Sigmoid colon (tissue), 7 donors: ENCODE data around the gene CACHD1. TPM values are rescaled to one million over a fixed set of nuclear protein-coding genes. Genes with fewer than 3 reads are reported as not detected.

Experiments
- DNase-seq: peaks from one replicate; pipeline ENCODE4 v3.0.0-alpha.2; 2019
- H3K27ac ChIP-seq, 4 donors: fragments of 200-600 bp; sonication (generic); one replicate each; pipeline ENCODE4 v1.5.1; 2016 to 2019; ENCODE audit warnings: mild to moderate bottlenecking in 1 of 4
- H3K27me3 ChIP-seq, 3 donors: fragments of 200-600 bp; sonication (generic); one replicate each; pipeline ENCODE4 v1.5.1; 2019; ENCODE audit warnings: mild to moderate bottlenecking in 1 of 3
- H3K36me3 ChIP-seq, 4 donors: fragments of 200-600 bp; sonication (generic); one replicate each; pipeline ENCODE4 v1.5.1; 2016 to 2019
- H3K4me1 ChIP-seq, 4 donors: fragments of 200-600 bp; sonication (generic); one replicate each; pipeline ENCODE4 v1.5.1; 2017 to 2019
- H3K4me3 ChIP-seq, 4 donors: fragments of 200-600 bp; sonication (generic); one replicate each; pipeline ENCODE4 v1.5.1; 2017 to 2019; ENCODE audit warnings: mild to moderate bottlenecking in 2 of 4, moderate library complexity in 1 of 4
- H3K9me3 ChIP-seq, 4 donors: fragments of 200-600 bp in 3 of 4; sonication (generic) in 3 of 4; one replicate each; pipeline versions ENCODE4 v1.5.1 to v1.6.1; 2013 to 2019
- EP300 ChIP-seq, 4 donors: sonication (generic); formaldehyde crosslinking; IDR thresholded peaks; one replicate each; pipeline ENCODE4 v1.6.1; 2017; ENCODE audit warnings: antibody characterized with exemption in 4 of 4
- POLR2A ChIP-seq, 2 donors: fragments of 450-650 bp; IDR thresholded peaks; one replicate each; pipeline ENCODE4 v1.6.1; 2016; ENCODE audit warnings: antibody characterized with exemption in 2 of 2, mild to moderate bottlenecking in 2 of 2, moderate library complexity in 2 of 2
- POLR2AphosphoS5 ChIP-seq, 4 donors: sonication (generic); formaldehyde crosslinking; IDR thresholded peaks; one replicate each; pipeline ENCODE4 v1.6.1; 2017; ENCODE audit warnings: antibody characterized with exemption in 4 of 4
- WGBS, 2 donors: extraction: QIAGEN DNeasy Blood & Tissue Kit; methylation state at CpG; one replicate each; pipeline ENCODE4 v1.1.7; 2013; 5-methylcytosine and 5-hydroxymethylcytosine counted together
- intact Hi-C: fragments of 100-400 bp; cut with DNase I; formaldehyde crosslinking; loops from one replicate; pipeline ENCODE4 v1.15.1; 2023
- polyA plus RNA-seq, 3 donors: library from polyadenylated mRNA; stranded (reverse); fragments of 200-250 nt; gene quantifications; one replicate each; pipeline ENCODE4 v1.2.3, GENCODE V29; 2013
- total RNA-seq, 4 donors: library from RNA; depleted of rRNA; stranded (reverse); fragments of >200 nt; gene quantifications; one replicate each; pipeline ENCODE4 v1.1.0, GENCODE V29; 2016
- TF ChIP-seq, protein P1 (sequence below), 4 experiments: fragments of 450-650 bp in 3 of 4; fragments of 200-600 bp in 1 of 4; IDR thresholded peaks; one replicate each; pipeline ENCODE4 v1.5.1; 2016 to 2019; ENCODE audit warnings: antibody characterized with exemption in 4 of 4, mild to moderate bottlenecking in 3 of 4, moderate library complexity in 2 of 4
- donor health status: healthy with polysubstance abuse.
- donor health status: Bipolar disorder and iron deficiency.
- donor health status: healthy.

CACHD1 gene
- total and polyA plus RNA-seq, 7 donors = 0.23 to 7.1 (median 3.7) TPM

DNA sequence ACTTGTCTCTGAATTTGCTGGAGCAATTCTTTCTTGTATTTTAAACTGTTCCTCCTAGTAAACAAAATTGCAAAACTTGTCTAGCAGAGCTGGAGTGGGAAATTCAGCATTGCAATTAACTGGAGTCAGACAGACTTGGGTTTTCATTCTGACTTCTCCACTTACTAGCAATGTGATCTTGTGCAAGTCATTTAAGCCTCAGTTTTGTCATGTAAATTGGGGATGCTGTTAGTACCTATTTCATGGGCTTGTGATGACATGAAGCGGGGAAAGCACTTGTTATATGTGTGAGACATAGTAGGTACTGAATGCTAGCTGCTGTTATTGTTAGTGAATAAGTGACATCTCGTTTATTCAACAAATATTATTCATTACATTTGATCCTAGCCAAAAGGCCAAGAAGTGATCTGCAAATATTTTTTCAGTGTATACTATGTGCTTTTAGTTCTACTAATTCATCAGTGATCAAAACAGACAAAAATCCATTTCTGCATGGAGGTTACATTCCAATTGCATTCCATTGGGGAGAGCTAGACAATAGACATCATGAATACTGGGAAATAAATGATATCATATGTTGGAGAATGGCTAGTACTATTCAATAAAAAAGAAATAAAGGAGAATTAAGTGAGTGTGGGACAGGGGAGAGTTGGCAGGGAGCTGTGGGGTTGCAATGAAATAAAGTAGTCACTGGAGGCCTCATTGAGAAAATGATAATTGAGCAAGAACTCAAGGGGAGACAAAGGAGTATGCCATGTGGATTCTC, 47.1 kb downstream of the CACHD1 start:
- H3K27ac ChIP-seq = no peak overlapping the region
- H3K9me3 ChIP-seq = no peaks in the 10 kb centered on the region
- intact Hi-C loops = no loop called here
- H3K4me3 ChIP-seq = no peak overlapping the region
- H3K4me1 ChIP-seq = peaks cover 0 to 76% (median 63%) of the 10 kb centered on the region in 4 donors
- TF ChIP-seq EP300 (IDR thresholded peaks at IDR 0.05) = no peak
- TF ChIP-seq POLR2A (IDR thresholded peaks at IDR 0.05) = no peak
- TF ChIP-seq, protein P1, sequence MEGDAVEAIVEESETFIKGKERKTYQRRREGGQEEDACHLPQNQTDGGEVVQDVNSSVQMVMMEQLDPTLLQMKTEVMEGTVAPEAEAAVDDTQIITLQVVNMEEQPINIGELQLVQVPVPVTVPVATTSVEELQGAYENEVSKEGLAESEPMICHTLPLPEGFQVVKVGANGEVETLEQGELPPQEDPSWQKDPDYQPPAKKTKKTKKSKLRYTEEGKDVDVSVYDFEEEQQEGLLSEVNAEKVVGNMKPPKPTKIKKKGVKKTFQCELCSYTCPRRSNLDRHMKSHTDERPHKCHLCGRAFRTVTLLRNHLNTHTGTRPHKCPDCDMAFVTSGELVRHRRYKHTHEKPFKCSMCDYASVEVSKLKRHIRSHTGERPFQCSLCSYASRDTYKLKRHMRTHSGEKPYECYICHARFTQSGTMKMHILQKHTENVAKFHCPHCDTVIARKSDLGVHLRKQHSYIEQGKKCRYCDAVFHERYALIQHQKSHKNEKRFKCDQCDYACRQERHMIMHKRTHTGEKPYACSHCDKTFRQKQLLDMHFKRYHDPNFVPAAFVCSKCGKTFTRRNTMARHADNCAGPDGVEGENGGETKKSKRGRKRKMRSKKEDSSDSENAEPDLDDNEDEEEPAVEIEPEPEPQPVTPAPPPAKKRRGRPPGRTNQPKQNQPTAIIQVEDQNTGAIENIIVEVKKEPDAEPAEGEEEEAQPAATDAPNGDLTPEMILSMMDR (IDR thresholded peaks at IDR 0.05) = no peak
- TF ChIP-seq POLR2AphosphoS5 (IDR thresholded peaks at IDR 0.05) = no peak
- H3K36me3 ChIP-seq = no peaks in the 10 kb centered on the region
- no peak for DNase-seq
- WGBS, 2 donors = 84 to 87% methylated on average over 2 of the region's 2 CpGs
- no peaks in the 10 kb centered on the region for H3K27me3 ChIP-seq

DNA sequence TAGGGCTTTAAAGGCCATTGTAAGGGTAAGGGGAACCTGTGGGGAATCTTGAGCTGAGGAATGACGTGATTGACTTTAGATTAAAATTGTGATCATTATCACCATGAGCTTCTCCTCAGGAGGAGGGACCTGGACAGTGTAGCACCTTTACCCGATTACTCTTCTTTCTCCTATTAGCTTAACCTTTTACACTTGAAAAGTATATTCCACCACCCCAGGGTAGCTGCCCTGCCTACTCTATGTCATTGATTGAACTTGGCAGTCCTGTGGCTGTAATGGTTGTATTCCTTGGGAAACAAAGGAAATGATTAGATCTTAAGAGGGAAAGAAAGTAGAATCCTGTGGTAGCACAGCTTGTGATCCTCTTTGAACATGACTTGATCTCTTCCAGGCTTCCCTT, 47.7 kb downstream of the CACHD1 start:
- TF ChIP-seq POLR2A (IDR thresholded peaks at IDR 0.05) (no peak), POLR2AphosphoS5 (IDR thresholded peaks at IDR 0.05) (no peak), EP300 (IDR thresholded peaks at IDR 0.05) (no peak)
- TF ChIP-seq, protein P1 (IDR thresholded peaks at IDR 0.05) = no peak
- H3K9me3 ChIP-seq = no peaks in the 10 kb centered on the region
- no peak overlapping the region for H3K4me3 ChIP-seq
- H3K27me3 ChIP-seq = no peaks in the 10 kb centered on the region
- intact Hi-C loops = no loop called here
- no peak overlapping the region for H3K27ac ChIP-seq
- 94% methylated on average over 2 of the region's 2 CpGs for WGBS, 2 donors
- DNase-seq = no peak
- no peaks in the 10 kb centered on the region for H3K36me3 ChIP-seq
- peaks cover 0 to 73% (median 61%) of the 10 kb centered on the region in 4 donors for H3K4me1 ChIP-seq

DNA sequence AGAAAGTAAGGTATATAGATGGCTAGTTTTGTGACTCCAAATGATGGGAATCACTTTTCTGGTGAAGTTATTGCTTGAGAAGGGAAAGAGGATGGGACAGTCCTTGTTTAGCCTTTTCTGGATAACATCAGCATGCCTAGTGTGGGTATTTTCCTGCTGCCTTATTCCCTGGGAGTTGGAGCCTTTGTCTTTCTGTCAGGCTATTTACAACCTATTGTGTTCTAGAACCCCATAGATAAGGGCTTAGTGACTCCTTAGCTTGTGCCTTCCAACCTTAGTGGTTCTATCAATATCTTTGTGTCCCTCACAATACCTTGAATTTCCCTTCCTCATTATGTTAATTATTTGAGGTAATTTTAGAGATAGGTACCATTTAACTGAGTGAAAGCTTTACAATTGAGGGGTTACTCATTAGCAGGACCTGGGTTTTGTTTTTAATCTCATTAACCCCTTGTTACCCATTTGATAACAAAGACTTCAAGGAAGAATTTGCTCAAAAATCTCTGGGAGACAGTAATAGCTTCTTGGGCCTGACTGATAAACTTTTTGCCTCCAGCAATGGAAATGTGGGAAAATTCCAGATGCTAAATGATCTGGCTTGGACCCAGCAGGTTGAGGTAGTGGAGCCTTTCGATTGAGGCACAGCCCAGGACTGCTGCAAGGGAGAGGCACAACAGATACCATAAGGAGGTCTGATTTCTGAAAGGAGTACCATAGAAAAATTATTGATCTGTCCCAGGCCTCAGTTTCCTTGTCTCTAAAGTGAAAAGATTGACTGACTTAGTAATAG, 49.0 kb downstream of the CACHD1 start:
- 86% methylated on average over 1 of the region's 1 CpG for WGBS, 2 donors
- H3K27ac ChIP-seq = no peak overlapping the region
- intact Hi-C loops = no loop called here
- no peaks in the 10 kb centered on the region for H3K9me3 ChIP-seq
- DNase-seq = no peak
- no peaks in the 10 kb centered on the region for H3K36me3 ChIP-seq
- peaks cover 0 to 64% (median 51%) of the 10 kb centered on the region in 4 donors for H3K4me1 ChIP-seq
- TF ChIP-seq, protein P1 (IDR thresholded peaks at IDR 0.05) = no peak
- TF ChIP-seq EP300 (IDR thresholded peaks at IDR 0.05) (no peak), POLR2A (IDR thresholded peaks at IDR 0.05) (no peak), POLR2AphosphoS5 (IDR thresholded peaks at IDR 0.05) (no peak)
- no peak overlapping the region for H3K4me3 ChIP-seq
- H3K27me3 ChIP-seq = no peaks in the 10 kb centered on the region

DNA sequence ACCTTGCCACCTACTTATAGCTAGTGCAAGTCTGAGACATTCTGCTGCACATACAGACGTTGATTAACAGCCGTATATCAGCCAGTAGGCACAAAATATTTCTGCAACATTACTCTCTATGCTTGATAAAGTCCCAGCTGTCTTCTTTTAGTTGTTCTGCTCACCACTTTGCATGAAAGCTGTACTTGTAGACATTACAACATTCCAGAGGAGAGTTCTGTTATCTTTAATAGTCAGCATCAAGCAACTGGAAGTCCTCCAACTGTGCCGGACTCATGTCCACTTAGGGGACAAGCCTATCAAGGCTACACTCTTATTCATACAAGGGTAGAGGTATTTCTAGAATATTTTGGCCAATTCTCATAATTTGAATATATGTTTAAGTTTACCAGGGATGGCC, 50.0 kb downstream of the CACHD1 start:
- TF ChIP-seq POLR2A (IDR thresholded peaks at IDR 0.05) = no peak
- TF ChIP-seq, protein P1 (IDR thresholded peaks at IDR 0.05) = no peak
- H3K4me1 ChIP-seq = peaks cover 0 to 54% (median 43%) of the 10 kb centered on the region in 4 donors
- no peak overlapping the region for H3K4me3 ChIP-seq
- no peaks in the 10 kb centered on the region for H3K27me3 ChIP-seq
- intact Hi-C loops = no loop called here
- DNase-seq = no peak
- 74 to 85% methylated on average over 3 of the region's 3 CpGs for WGBS, 2 donors
- H3K36me3 ChIP-seq = no peaks in the 10 kb centered on the region
- no peaks in the 10 kb centered on the region for H3K9me3 ChIP-seq
- H3K27ac ChIP-seq = no peak overlapping the region
